HUES64 (cell line): Measurements from ENCODE around the gene LRRC4C.
A peak's percentile ranks its signal among the peaks of the same experiment; 100 is the strongest.

ENCODE experiments used
- H3K27ac ChIP-seq: 2 replicates; pipeline ENCODE4 v1.7.0; 2013; ENCODE audit warnings: low read depth, low read length, inconsistent platforms
- H3K27me3 ChIP-seq: 2 replicates; pipeline ENCODE4 v1.6.1; 2013; ENCODE audit warnings: mild to moderate bottlenecking, low read length; ENCODE audit not compliant: insufficient read depth
- H3K36me3 ChIP-seq: 2 replicates; pipeline ENCODE4 v1.6.1; 2013; ENCODE audit warnings: mild to moderate bottlenecking, low read length; ENCODE audit not compliant: insufficient read depth
- H3K4me1 ChIP-seq: 2 replicates; pipeline ENCODE4 v1.6.1; 2013; ENCODE audit warnings: mild to moderate bottlenecking, low read length, moderate library complexity; ENCODE audit not compliant: insufficient read depth
- H3K4me3 ChIP-seq: 2 replicates; pipeline ENCODE4 v1.5.1; 2013; ENCODE audit warnings: mild to moderate bottlenecking, low read length, moderate library complexity
- H3K9ac ChIP-seq: 2 replicates; pipeline ENCODE4 v1.6.1; 2013; ENCODE audit warnings: mild to moderate bottlenecking, low read depth, low read length
- H3K9me3 ChIP-seq: 2 replicates; pipeline ENCODE4 v1.6.1; 2013; ENCODE audit warnings: low read depth, low read length; ENCODE audit not compliant: insufficient read depth
- WGBS: fragments of 150-250, 120-280 bp; methylation state at CpG from one replicate; pipeline ENCODE4 v1.1.7; 2013; ENCODE audit warnings: missing lambda C conversion rate; 5-methylcytosine and 5-hydroxymethylcytosine counted together

Gene LRRC4C

DNA sequence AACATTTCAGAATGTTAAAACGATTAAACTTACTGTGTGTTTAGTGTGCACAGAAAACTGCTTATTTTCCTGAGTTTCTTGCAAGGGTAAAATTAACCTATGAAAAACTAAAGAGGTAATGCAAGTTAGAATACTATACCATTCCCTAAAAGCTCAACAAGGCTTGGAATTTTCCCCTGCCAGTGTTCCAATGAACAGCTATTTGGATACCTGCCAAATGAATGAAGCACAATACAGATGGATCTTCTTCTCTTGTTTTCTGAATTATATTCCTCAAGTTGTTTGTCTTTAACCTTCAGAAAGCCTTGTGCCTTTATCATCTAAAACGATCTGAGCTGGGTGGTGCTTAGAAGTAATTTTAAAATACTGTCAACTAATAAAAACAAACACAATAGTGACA lies 204.5 kb downstream of the LRRC4C start:
- no peaks in the 10 kb centered on the region for H3K36me3 ChIP-seq
- H3K9me3 ChIP-seq, result no peaks in the 10 kb centered on the region
- no peak overlapping the region for H3K27ac ChIP-seq
- no peaks in the 10 kb centered on the region for H3K27me3 ChIP-seq
- H3K4me3 ChIP-seq, result no peak overlapping the region
- H3K9ac ChIP-seq, result no peak overlapping the region
- no peaks in the 10 kb centered on the region for H3K4me1 ChIP-seq
- 94% methylated on average over 1 of the region's 2 CpGs for WGBS

- Histone ChIP-seq H3K4me3 (no peak overlapping the region), H3K27ac (no peak overlapping the region), H3K36me3 (no peaks in the 10 kb centered on the region), H3K4me1 (no peaks in the 10 kb centered on the region; the same call in 1 of the 2 replicates), H3K9me3 (no peaks in the 10 kb centered on the region), H3K9ac (no peak overlapping the region), H3K27me3 (no peaks in the 10 kb centered on the region)
- 93% methylated on average over 2 of the region's 2 CpGs for WGBS
Measured at GRCh38 chr11:41250408-41250935, 209.0 kb downstream of the LRRC4C start.

- no peaks in the 10 kb centered on the region for H3K9me3 ChIP-seq
- no peaks in the 10 kb centered on the region; the same call in 1 of the 2 replicates for H3K4me1 ChIP-seq
- no peak overlapping the region for H3K27ac ChIP-seq
- 95% methylated on average over 5 of the region's 5 CpGs for WGBS
- no peaks in the 10 kb centered on the region for H3K27me3 ChIP-seq
- H3K36me3 ChIP-seq, result no peaks in the 10 kb centered on the region
- H3K4me3 ChIP-seq, result no peak overlapping the region
- H3K9ac ChIP-seq, result no peak overlapping the region
Measured at GRCh38 chr11:41247621-41248020, 211.8 kb downstream of the LRRC4C start.

DNA sequence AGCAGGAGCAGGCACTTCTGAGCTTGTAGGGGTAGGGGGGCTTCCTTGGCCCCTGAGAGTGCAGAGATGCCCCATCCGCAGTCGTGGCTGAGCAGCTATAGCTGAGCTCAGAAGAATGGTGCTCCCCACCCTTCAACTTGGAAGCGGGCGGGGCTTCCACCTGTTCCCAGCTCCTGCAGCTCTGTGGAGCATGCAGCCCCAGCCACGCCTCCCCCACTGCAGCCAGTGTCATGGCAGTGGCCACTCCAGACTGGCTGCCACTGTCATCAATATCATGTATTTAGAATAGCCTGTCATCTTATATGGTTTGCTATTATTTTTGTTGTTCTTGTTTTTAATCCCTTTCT lies 213.1 kb downstream of the LRRC4C start:
- H3K9me3 ChIP-seq, result no peaks in the 10 kb centered on the region
- H3K36me3 ChIP-seq, result no peaks in the 10 kb centered on the region
- H3K27me3 ChIP-seq, result no peaks in the 10 kb centered on the region
- H3K27ac ChIP-seq, result no peak overlapping the region
- WGBS, result 92% methylated on average over 5 of the region's 5 CpGs
- no peak overlapping the region for H3K9ac ChIP-seq
- H3K4me1 ChIP-seq, result no peaks in the 10 kb centered on the region; the same call in 1 of the 2 replicates
- no peak overlapping the region for H3K4me3 ChIP-seq

DNA sequence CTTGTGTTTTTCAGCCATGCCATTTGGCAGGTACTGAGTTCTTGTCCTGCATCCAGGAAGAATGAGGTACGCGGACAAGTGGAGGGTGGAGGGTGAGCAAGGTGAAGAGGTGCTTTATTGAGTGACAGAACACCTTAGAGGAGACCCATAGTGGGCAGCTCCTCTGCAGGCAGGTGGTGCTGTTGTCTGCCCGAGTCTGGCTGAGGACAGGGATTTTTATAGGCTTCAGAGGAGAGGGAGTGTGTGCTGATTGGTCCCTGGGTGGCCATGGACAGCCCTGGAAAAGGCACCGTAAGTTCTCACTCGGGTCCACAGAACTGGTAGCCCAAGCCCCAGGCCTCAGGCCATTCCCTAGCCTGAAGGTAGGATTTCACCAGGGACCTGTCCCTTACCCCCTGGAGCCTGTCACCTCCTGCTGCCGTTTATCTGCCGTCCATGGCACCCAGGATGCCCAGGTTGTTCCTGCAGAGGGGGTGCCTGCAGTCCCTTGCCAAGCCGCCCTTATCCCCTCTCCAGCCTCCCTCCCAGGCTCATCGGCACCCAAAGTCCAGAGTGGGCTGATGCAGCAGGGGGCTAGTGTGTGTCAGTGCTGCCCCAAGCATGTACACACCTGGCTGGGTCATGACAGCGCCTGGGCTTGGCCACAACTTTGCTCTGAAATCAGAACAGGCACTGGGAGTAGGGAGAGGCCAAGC lies 213.6 kb downstream of the LRRC4C start:
- Histone ChIP-seq H3K27me3 (no peaks in the 10 kb centered on the region), H3K27ac (no peak overlapping the region), H3K4me1 (no peaks in the 10 kb centered on the region; the same call in 1 of the 2 replicates), H3K4me3 (no peak overlapping the region), H3K9me3 (no peaks in the 10 kb centered on the region), H3K9ac (no peak overlapping the region), H3K36me3 (no peaks in the 10 kb centered on the region)
- WGBS, result 95% methylated on average over 10 of the region's 10 CpGs

GRCh38 chr11:41245184-41245583 lies 214.3 kb downstream of the LRRC4C start:
- WGBS, result 90% methylated on average over 10 of the region's 10 CpGs
- no peaks in the 10 kb centered on the region for H3K9me3 ChIP-seq
- no peak overlapping the region for H3K4me3 ChIP-seq
- H3K9ac ChIP-seq, result no peak overlapping the region
- H3K27ac ChIP-seq, result no peak overlapping the region
- no peaks in the 10 kb centered on the region for H3K36me3 ChIP-seq
- H3K4me1 ChIP-seq, result no peaks in the 10 kb centered on the region; the same call in 1 of the 2 replicates
- no peaks in the 10 kb centered on the region for H3K27me3 ChIP-seq

DNA sequence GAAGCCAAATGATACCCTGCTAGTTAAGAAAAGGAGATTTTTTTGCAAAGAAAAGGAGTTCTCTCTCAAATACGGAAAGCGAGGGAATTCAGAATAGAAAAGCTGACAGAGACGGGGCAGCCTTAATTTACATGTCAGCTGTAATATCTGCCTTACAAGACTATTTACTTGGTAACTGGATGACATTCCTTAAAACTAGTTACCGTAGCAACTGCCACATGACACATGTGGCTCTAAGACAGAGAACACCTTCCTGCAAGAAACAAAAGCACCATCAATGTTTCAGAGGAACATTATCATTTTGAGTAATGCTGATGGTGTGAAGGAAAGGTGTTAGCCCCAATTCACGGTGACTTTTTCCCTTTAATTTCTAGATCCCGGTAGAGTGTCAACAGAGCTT lies 222.1 kb downstream of the LRRC4C start:
- Histone ChIP-seq H3K36me3 (no peaks in the 10 kb centered on the region), H3K4me3 (no peak overlapping the region), H3K4me1 (peaks cover 9% of the 10 kb centered on the region; the same call in 1 of the 2 replicates), H3K27ac (no peak overlapping the region), H3K27me3 (no peaks in the 10 kb centered on the region), H3K9me3 (no peaks in the 10 kb centered on the region), H3K9ac (no peak overlapping the region)
- WGBS, result 61% methylated on average over 4 of the region's 6 CpGs

- no peaks in the 10 kb centered on the region for H3K9me3 ChIP-seq
- H3K9ac ChIP-seq, result no peak overlapping the region
- peaks cover 9% of the 10 kb centered on the region; the same call in 1 of the 2 replicates for H3K4me1 ChIP-seq
- H3K27ac ChIP-seq, result no peak overlapping the region
- H3K4me3 ChIP-seq, result no peak overlapping the region
- H3K36me3 ChIP-seq, result no peaks in the 10 kb centered on the region
- WGBS, result 100% methylated on average over 1 of the region's 1 CpG
- H3K27me3 ChIP-seq, result no peaks in the 10 kb centered on the region
Measured at GRCh38 chr11:41235668-41236067, 223.8 kb downstream of the LRRC4C start.

- no peak overlapping the region for H3K9ac ChIP-seq
- H3K27ac ChIP-seq, result no peak overlapping the region
- H3K4me3 ChIP-seq, result no peak overlapping the region
- no peaks in the 10 kb centered on the region for H3K4me1 ChIP-seq
- H3K36me3 ChIP-seq, result no peaks in the 10 kb centered on the region
- 95% methylated on average over 3 of the region's 3 CpGs for WGBS
- H3K9me3 ChIP-seq, result no peaks in the 10 kb centered on the region
- no peaks in the 10 kb centered on the region for H3K27me3 ChIP-seq
Measured at GRCh38 chr11:41225856-41226633, 233.4 kb downstream of the LRRC4C start.

- Histone ChIP-seq H3K27me3 (no peaks in the 10 kb centered on the region), H3K36me3 (no peaks in the 10 kb centered on the region), H3K27ac (no peak overlapping the region), H3K4me3 (no peak overlapping the region), H3K9ac (no peak overlapping the region), H3K4me1 (no peaks in the 10 kb centered on the region), H3K9me3 (no peaks in the 10 kb centered on the region)
- WGBS, result 89% methylated on average over 2 of the region's 2 CpGs
Measured at GRCh38 chr11:41222236-41222635, 237.2 kb downstream of the LRRC4C start.

- no peak overlapping the region for H3K4me3 ChIP-seq
- H3K9me3 ChIP-seq, result peaks cover 5% of the 10 kb centered on the region; the same call in 1 of the 2 replicates
- no peaks in the 10 kb centered on the region for H3K27me3 ChIP-seq
- H3K36me3 ChIP-seq, result no peaks in the 10 kb centered on the region
- H3K27ac ChIP-seq, result 0 out of 2 replicates have a peak overlapping the region, but pooled peaks have one; percentile 25
- peaks cover 13% of the 10 kb centered on the region for H3K4me1 ChIP-seq
- H3K9ac ChIP-seq, result no peak overlapping the region
Measured at GRCh38 chr11:41206388-41206787, 253.1 kb downstream of the LRRC4C start.
